ENCODE data around the gene EXOC1.

EXOC1 gene, protein sequence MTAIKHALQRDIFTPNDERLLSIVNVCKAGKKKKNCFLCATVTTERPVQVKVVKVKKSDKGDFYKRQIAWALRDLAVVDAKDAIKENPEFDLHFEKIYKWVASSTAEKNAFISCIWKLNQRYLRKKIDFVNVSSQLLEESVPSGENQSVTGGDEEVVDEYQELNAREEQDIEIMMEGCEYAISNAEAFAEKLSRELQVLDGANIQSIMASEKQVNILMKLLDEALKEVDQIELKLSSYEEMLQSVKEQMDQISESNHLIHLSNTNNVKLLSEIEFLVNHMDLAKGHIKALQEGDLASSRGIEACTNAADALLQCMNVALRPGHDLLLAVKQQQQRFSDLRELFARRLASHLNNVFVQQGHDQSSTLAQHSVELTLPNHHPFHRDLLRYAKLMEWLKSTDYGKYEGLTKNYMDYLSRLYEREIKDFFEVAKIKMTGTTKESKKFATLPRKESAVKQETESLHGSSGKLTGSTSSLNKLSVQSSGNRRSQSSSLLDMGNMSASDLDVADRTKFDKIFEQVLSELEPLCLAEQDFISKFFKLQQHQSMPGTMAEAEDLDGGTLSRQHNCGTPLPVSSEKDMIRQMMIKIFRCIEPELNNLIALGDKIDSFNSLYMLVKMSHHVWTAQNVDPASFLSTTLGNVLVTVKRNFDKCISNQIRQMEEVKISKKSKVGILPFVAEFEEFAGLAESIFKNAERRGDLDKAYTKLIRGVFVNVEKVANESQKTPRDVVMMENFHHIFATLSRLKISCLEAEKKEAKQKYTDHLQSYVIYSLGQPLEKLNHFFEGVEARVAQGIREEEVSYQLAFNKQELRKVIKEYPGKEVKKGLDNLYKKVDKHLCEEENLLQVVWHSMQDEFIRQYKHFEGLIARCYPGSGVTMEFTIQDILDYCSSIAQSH

DNA sequence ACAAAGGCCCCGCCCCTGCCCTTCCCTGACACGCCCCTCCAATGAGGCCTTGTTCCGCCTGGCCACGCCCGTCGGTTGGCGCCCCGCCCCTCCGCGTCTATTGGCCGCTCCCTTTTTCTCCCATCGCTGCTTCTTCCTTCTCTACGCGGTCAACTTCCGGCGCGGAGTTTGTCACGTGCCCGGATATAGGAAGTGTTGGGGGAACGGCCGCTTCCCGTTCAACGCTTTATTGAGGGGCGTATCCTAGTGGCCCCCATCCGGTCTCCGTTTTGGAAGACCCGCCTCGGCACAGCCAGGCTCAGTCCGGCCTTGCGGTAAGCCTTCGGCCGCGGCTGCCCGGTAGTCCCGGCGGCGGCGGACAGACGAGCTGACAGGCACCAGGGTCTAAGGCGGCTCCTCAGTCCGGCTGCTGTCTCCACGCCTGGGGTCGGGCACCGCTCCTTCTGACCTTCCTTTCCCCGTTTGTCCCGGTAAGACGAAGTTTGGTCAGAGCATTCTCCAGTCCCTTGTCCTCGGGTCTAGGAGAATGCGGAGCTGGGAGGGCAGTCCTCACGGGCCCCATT is at the start of gene EXOC1:
TSS of gene EXOC1 (plus strand) at position 165 of the 563 bp plus-strand sequence. CDS start 4,676 bp downstream, outside the sequence.
- Histone ChIP-seq H3K9me2 (ENCODE audit: low read depth, low read length) (no peaks in the 10 kb centered on the region), H2AFZ (ENCODE audit: low read length) (peak within 1 kb of the TSS; percentile 99), H3K4me1 (ENCODE audit: insufficient read depth, low read length, severe bottlenecking) (peaks cover 15% of the 10 kb centered on the region), H3K27me3 (ENCODE audit: insufficient read depth, low read length) (no peaks in the 10 kb centered on the region), H3K27ac (ENCODE audit: low read depth, low read length, poor library complexity, severe bottlenecking) (no peak within 1 kb of the TSS), H3K79me2 (ENCODE audit: insufficient read depth, low read length) (peaks cover 8% of the 10 kb centered on the region; the same call in 1 of the 2 replicates), H3K9ac (ENCODE audit: low read length) (peak within 1 kb of the TSS; percentile 95), H3K9me3 (ENCODE audit: low read length) (peaks cover 7% of the 10 kb centered on the region; the same call in 1 of the 2 replicates), H3K36me3 (ENCODE audit: insufficient read depth, low read length) (peaks cover 7% of the 10 kb centered on the region), H3K4me3 (ENCODE audit: low read depth, low read length, poor library complexity, severe bottlenecking) (peak within 1 kb of the TSS; percentile 96), H4K20me1 (ENCODE audit: insufficient read depth, low read length) (no peaks in the 10 kb centered on the region), H3F3A (ENCODE audit: insufficient read depth, low read length) (no peaks in the 10 kb centered on the region), H3K4me2 (ENCODE audit: low read length) (peak within 1 kb of the TSS; percentile 67)
- TF ChIP-seq, protein P1, sequence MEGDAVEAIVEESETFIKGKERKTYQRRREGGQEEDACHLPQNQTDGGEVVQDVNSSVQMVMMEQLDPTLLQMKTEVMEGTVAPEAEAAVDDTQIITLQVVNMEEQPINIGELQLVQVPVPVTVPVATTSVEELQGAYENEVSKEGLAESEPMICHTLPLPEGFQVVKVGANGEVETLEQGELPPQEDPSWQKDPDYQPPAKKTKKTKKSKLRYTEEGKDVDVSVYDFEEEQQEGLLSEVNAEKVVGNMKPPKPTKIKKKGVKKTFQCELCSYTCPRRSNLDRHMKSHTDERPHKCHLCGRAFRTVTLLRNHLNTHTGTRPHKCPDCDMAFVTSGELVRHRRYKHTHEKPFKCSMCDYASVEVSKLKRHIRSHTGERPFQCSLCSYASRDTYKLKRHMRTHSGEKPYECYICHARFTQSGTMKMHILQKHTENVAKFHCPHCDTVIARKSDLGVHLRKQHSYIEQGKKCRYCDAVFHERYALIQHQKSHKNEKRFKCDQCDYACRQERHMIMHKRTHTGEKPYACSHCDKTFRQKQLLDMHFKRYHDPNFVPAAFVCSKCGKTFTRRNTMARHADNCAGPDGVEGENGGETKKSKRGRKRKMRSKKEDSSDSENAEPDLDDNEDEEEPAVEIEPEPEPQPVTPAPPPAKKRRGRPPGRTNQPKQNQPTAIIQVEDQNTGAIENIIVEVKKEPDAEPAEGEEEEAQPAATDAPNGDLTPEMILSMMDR (IDR thresholded peaks at IDR 0.05; ENCODE audit: low read length): no peak
- TF ChIP-seq EZH2 (IDR thresholded peaks at IDR 0.05; ENCODE audit: borderline replicate concordance, low read length): no peak

DNA sequence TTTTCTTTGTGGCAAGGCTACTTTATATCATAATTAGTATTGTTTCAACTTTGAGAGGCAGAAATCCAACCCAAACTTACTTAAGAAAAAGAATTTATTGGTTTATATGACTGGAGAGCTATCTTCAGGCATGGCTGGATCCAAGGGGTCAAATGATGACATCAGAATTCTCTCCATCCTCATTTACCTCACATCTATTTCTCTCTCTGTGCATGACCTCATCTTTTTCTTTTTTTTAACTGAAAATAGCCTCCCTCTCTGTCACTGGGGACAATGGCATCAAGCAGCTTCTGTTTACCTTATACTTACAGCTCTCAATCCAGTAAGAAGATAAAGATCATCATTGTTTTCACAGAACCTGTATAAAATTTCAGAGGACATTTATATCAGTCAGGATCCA is 45.9 kb upstream of the EXOC1 start:
- Histone ChIP-seq H2AFZ (ENCODE audit: low read length) (no peak overlapping the region), H3K4me1 (ENCODE audit: insufficient read depth, low read length, severe bottlenecking) (no peaks in the 10 kb centered on the region), H3K36me3 (ENCODE audit: insufficient read depth, low read length) (no peaks in the 10 kb centered on the region), H3F3A (ENCODE audit: insufficient read depth, low read length) (no peaks in the 10 kb centered on the region), H3K27ac (ENCODE audit: low read depth, low read length, poor library complexity, severe bottlenecking) (no peak overlapping the region), H3K4me3 (ENCODE audit: low read depth, low read length, poor library complexity, severe bottlenecking) (no peak overlapping the region), H3K79me2 (ENCODE audit: insufficient read depth, low read length) (no peaks in the 10 kb centered on the region), H3K4me2 (ENCODE audit: low read length) (no peak overlapping the region), H3K9me3 (ENCODE audit: low read length) (no peaks in the 10 kb centered on the region), H3K9me2 (ENCODE audit: low read depth, low read length) (no peaks in the 10 kb centered on the region), H4K20me1 (ENCODE audit: insufficient read depth, low read length) (no peaks in the 10 kb centered on the region), H3K9ac (ENCODE audit: low read length) (no peak overlapping the region), H3K27me3 (ENCODE audit: insufficient read depth, low read length) (no peaks in the 10 kb centered on the region)
- no peak for TF ChIP-seq EZH2 (IDR thresholded peaks at IDR 0.05; ENCODE audit: borderline replicate concordance, low read length)
- TF ChIP-seq, protein P1 (IDR thresholded peaks at IDR 0.05; ENCODE audit: low read length): no peak

DNA sequence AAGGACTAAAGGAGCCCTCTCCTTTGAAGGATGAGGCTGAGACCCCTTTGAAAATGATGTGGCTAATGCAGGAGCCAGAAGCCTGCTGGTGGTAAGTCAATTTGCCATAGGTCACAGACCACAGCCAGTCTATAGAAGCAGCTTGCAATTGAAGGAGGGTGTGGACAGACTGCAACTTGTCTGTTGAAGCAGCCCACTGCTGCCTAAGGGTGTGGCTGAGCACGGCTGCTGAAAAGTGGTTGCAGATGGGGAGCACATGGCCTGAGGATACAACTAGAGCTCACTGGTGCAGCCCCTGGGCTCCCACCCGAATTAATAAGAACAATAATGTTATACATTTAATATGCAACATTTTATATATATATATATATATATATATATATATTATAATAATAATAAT is 45.3 kb upstream of the EXOC1 start:
- Histone ChIP-seq H3K4me2 (ENCODE audit: low read length) (no peak overlapping the region), H3K79me2 (ENCODE audit: insufficient read depth, low read length) (no peaks in the 10 kb centered on the region), H4K20me1 (ENCODE audit: insufficient read depth, low read length) (no peaks in the 10 kb centered on the region), H3K27me3 (ENCODE audit: insufficient read depth, low read length) (no peaks in the 10 kb centered on the region), H3F3A (ENCODE audit: insufficient read depth, low read length) (no peaks in the 10 kb centered on the region), H2AFZ (ENCODE audit: low read length) (no peak overlapping the region), H3K27ac (ENCODE audit: low read depth, low read length, poor library complexity, severe bottlenecking) (no peak overlapping the region), H3K4me1 (ENCODE audit: insufficient read depth, low read length, severe bottlenecking) (no peaks in the 10 kb centered on the region), H3K9ac (ENCODE audit: low read length) (no peak overlapping the region), H3K9me2 (ENCODE audit: low read depth, low read length) (no peaks in the 10 kb centered on the region), H3K4me3 (ENCODE audit: low read depth, low read length, poor library complexity, severe bottlenecking) (no peak overlapping the region), H3K9me3 (ENCODE audit: low read length) (no peaks in the 10 kb centered on the region), H3K36me3 (ENCODE audit: insufficient read depth, low read length) (no peaks in the 10 kb centered on the region)
- TF ChIP-seq EZH2 (IDR thresholded peaks at IDR 0.05; ENCODE audit: borderline replicate concordance, low read length): no peak
- TF ChIP-seq, protein P1 (IDR thresholded peaks at IDR 0.05; ENCODE audit: low read length): no peak

Data from OCI-LY1 (cell line).